ENCODE data around the gene ANKFN1.

Gene ANKFN1

GRCh38 chr17:56521414-56522141 lies 368.3 kb downstream of the ANKFN1 start:
- DNase-seq = no peak

DNA sequence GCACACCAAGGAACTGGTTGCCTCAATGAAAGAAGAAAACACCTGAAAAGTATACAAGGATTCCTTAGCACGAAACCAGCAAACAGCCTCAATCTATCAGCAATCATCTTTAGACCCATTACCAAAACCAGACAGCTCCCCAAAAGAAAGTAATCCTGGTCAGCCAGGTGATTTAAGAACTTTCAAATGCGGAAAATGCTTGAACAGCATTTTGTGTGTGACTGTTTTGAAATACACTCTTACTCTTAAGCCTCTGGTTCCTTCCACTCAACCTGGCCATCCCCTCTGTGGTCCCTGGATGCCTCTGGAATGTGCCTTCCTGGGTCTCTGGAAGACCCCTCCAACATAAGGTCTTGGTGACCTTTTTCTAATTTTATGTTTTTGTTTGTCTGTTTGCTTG lies 369.8 kb downstream of the ANKFN1 start:
- no peak for DNase-seq

GRCh38 chr17:56528696-56529095 lies 375.4 kb downstream of the ANKFN1 start:
- DNase-seq = no peak

DNA sequence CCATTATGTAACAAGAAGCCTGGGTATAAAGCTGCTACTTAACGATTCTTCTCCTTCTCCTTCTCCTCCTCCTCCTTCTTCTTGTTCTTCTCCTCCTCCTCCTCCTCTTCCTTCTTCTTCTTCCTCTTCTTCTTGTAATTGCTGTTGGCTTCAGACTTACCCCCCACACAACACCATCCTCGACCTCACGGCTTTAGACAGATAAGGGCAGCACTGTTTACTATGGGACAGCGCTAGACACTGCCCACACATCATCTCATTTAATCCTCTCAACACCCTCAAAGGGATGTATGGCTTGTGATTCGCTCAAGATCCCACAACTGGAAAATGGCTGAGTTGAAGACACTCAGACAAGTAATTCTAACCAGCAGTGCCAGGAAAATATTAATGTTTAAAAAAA lies 379.7 kb downstream of the ANKFN1 start:
- DNase-seq = no peak

DNA sequence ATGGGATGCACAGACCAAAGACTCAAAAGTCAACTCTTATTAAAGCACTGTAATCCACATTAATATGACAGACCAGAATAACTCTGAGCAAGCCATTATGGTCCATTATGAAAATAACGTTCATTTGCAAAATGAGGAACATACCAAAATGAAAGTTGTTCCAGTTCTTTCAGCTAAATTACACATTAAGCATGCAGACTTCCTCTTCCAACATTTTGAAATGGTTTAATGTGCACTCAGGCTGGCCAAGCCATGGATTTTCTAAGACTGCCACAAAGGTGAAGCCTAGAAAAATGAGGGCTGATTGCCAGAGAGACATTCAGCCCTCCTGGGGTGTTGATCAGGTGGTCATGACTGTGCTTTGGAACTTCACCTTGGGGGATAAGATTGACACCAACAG lies 383.5 kb downstream of the ANKFN1 start:
- no peak for DNase-seq

- no peak for DNase-seq
Measured at GRCh38 chr17:56540836-56541235, 387.6 kb downstream of the ANKFN1 start.

- no peak for DNase-seq
Measured at GRCh38 chr17:56543280-56543679, 390.0 kb downstream of the ANKFN1 start.

DNA sequence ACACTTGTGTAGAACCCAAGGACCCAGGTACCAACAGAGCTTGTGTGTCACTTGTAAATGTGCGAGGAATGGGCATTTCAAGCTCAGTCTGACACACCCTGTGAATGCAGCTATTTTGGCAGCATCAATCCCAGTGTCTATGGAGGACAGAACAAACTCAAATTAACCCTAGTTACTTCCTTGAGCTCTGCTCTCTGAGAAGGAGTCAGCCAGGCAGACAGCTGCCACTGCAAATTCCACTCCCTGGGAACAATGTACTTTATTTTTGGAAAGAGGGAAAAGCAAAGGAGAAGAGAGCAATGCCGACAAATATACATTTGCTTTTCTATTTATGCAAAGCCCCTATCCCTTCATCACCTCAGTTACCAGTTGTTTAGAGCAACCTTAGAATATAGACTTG lies 391.8 kb downstream of the ANKFN1 start:
- DNase-seq = no peak

GRCh38 chr17:56545930-56546329 lies 392.7 kb downstream of the ANKFN1 start:
- no peak for DNase-seq

- DNase-seq = no peak
Measured at GRCh38 chr17:56548661-56549060, 395.4 kb downstream of the ANKFN1 start.

DNA sequence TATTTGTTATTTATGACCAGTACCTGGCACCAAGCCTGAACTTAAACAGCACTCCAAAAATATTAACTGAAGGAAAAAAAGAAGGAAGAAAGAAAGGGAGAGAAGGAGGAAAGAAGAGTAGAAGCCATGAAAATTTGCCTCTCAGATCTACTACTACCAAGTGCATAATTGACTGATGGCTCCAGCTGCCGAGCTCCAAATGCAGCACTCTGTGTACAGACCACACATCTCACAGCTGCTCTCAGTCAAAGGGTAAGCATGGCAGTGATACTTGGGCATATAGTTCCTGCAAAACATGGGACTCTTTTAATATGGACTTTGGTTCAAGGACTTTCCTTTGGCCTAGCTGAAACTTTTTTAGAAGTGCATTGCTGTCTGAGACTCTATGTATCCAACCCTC lies 396.2 kb downstream of the ANKFN1 start:
- no peak for DNase-seq

DNA sequence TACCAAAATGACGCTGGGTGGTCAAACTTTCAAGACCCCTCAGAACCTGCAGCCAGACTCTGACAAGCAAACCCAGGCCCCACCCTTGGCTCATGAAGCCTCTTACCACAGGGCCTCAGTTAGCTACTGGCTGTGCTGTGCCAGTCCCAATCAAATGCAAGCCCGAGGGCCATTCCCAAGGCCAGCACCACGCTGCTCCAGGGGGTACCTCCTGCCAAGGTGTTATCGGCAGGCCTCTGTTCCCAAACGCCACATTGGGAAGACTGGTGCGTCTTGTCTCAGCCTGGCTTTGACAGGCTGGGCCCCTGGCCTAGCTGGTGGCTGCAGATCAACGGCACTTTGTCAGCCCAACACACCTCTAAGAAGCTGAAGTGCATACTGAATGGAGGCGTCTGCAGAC lies 404.4 kb downstream of the ANKFN1 start:
- DNase-seq = no peak

DNA sequence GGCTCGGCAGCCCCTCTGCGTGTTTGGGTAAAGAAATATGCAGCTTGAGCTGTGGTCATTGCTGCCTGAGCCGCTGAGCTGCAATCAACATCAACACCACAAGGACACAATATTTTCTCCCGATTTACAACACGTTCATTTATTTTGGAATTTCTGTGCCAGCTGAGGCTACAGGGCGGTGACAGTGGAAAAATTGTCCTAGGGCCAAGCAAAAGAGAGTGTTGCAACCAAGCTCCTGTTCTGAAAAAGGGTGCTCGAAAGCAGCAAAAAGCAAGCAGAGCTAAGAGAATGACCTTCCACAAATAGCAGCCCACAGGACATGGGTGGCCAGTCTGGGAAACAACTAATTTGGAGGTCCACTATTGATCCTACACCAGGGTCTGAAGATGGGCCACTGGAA lies 404.8 kb downstream of the ANKFN1 start:
- no peak for DNase-seq

Measured in activated CD8-positive, alpha-beta memory T cell treated with anti-CD3 and anti-CD28 coated beads for 24 hours (primary cell).